Caco-2 (cell line): ENCODE results near the gene HAPSTR1. TPM values are rescaled to one million over a fixed set of nuclear protein-coding genes. Genes with fewer than 3 reads are reported as not detected.

Experiments used
- BruUV-seq: library from RNA; stranded (reverse); fragments of 400-500 nt; replicated peaks from 2 replicates; lab custom pipeline; 2021; lab: Mats Ljungman, UMichigan
- CTCF ChIA-PET: fragments of 300-600 bp; sonication (Branson Sonifier 250); formaldehyde crosslinking; loops from one replicate; lab custom pipeline; 2022; ENCODE audit warnings: antibody characterized with exemption; lab: Charles Lee
- POLR2A ChIA-PET: fragments of 300-600 bp; sonication (Branson Sonifier 250); formaldehyde crosslinking; loops from one replicate; lab custom pipeline; 2022; ENCODE audit warnings: antibody characterized with exemption; lab: Charles Lee
- DNase-seq, 2 experiments: peaks; one replicate each; pipeline versions ENCODE4 v3.0.0 to v3.0.0-alpha.2; 2020 to 2022
- H3K27me3 ChIP-seq: replicated peaks from 2 replicates; pipeline ENCODE4 v1.6.0; 2011; ENCODE audit warnings: low read length; ENCODE audit not compliant: control insufficient read depth, insufficient read depth
- H3K36me3 ChIP-seq: 2 replicates; pipeline ENCODE4 v1.5.1; 2011; ENCODE audit warnings: low read length; ENCODE audit not compliant: control insufficient read depth, insufficient read depth
- H3K4me1 ChIP-seq: fragments of 250-450 bp; sonication (Bioruptor Pico); 2 replicates; pipeline ENCODE4 v1.5.1; 2020; ENCODE audit warnings: mild to moderate bottlenecking
- H3K4me3 ChIP-seq: 2 replicates; pipeline ENCODE4 v1.5.1; 2011; ENCODE audit warnings: low read depth, mild to moderate bottlenecking, control low read depth, low read length
- H3K9me3 ChIP-seq: fragments of 250-450 bp; sonication (Bioruptor Pico); 2 replicates; pipeline ENCODE4 v1.5.1; 2020; ENCODE audit warnings: mild to moderate bottlenecking, moderate library complexity
- H3K27ac Mint-ChIP-seq: one replicate; pipeline ENCODE4 v1.8.0; 2022; ENCODE audit warnings: mixed read lengths; ENCODE audit not compliant: unreplicated experiment
- H3K27me3 Mint-ChIP-seq: one replicate; pipeline ENCODE4 v1.8.0; 2022; ENCODE audit warnings: mixed read lengths; ENCODE audit not compliant: insufficient read depth, unreplicated experiment
- H3K36me3 Mint-ChIP-seq: one replicate; pipeline ENCODE4 v1.8.0; 2022; ENCODE audit warnings: mild to moderate bottlenecking, mixed read lengths; ENCODE audit not compliant: insufficient read depth, unreplicated experiment
- H3K4me1 Mint-ChIP-seq: one replicate; pipeline ENCODE4 v1.8.0; 2022; ENCODE audit warnings: low read depth, mixed read lengths; ENCODE audit not compliant: unreplicated experiment
- H3K4me3 Mint-ChIP-seq: one replicate; pipeline ENCODE4 v1.8.0; 2022; ENCODE audit warnings: mild to moderate bottlenecking, moderate library complexity, mixed read lengths; ENCODE audit not compliant: unreplicated experiment
- H3K9me3 Mint-ChIP-seq: one replicate; pipeline ENCODE4 v1.8.0; 2022; ENCODE audit warnings: mixed read lengths; ENCODE audit not compliant: unreplicated experiment
- intact Hi-C: fragments of 100-400 bp; cut with micrococcal nuclease; formaldehyde crosslinking; loops from one replicate; pipeline ENCODE4 v1.10.0; 2022; ENCODE audit not compliant: unreplicated experiment
- total RNA-seq: library from RNA; stranded (reverse); gene quantifications from 2 replicates; pipeline ENCODE4 v1.2.3, GENCODE V29; 2022
- TF ChIP-seq, protein P1 (sequence below), 2 experiments: fragments of 200-600 bp in 1 of 2; IDR thresholded peaks; 1 replicate in 1 of 2; 2 replicates in 1 of 2; pipeline versions ENCODE4 v1.5.1 to v1.8.0; 2011 to 2022; ENCODE audit warnings: antibody characterized with exemption in 1 of 2, control low read depth in 1 of 2, inconsistent platforms in 1 of 2, low read depth in 1 of 2, low read length in 1 of 2, mild to moderate bottlenecking in 1 of 2, moderate library complexity in 1 of 2; ENCODE audit not compliant: insufficient read depth in 1 of 2, severe bottlenecking in 1 of 2, unreplicated experiment in 1 of 2

Gene HAPSTR1
- total RNA-seq, 1 experiment from 2014 or later: 47.1 TPM

GRCh38 chr16:9058211-9058610 lies 33.2 kb upstream of the HAPSTR1 start:
- ChIA-PET CTCF (no interaction called here), POLR2A (no interaction called here)
- no peaks in the 10 kb centered on the region for H3K27me3 ChIP-seq
- Mint-ChIP-seq H3K27me3 (peaks cover 3% of the 10 kb centered on the region), H3K27ac (no peak overlapping the region), H3K4me3 (no peak overlapping the region), H3K36me3 (no peaks in the 10 kb centered on the region), H3K9me3 (no peaks in the 10 kb centered on the region), H3K4me1 (no peaks in the 10 kb centered on the region)
- H3K4me3 ChIP-seq: no peak overlapping the region
- no peaks in the 10 kb centered on the region for H3K36me3 ChIP-seq
- no peaks in the 10 kb centered on the region for H3K9me3 ChIP-seq
- TF ChIP-seq, protein P1, sequence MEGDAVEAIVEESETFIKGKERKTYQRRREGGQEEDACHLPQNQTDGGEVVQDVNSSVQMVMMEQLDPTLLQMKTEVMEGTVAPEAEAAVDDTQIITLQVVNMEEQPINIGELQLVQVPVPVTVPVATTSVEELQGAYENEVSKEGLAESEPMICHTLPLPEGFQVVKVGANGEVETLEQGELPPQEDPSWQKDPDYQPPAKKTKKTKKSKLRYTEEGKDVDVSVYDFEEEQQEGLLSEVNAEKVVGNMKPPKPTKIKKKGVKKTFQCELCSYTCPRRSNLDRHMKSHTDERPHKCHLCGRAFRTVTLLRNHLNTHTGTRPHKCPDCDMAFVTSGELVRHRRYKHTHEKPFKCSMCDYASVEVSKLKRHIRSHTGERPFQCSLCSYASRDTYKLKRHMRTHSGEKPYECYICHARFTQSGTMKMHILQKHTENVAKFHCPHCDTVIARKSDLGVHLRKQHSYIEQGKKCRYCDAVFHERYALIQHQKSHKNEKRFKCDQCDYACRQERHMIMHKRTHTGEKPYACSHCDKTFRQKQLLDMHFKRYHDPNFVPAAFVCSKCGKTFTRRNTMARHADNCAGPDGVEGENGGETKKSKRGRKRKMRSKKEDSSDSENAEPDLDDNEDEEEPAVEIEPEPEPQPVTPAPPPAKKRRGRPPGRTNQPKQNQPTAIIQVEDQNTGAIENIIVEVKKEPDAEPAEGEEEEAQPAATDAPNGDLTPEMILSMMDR (IDR thresholded peaks at IDR 0.05; ENCODE audit: insufficient read depth in 1 of 2, low read depth in 1 of 2, low read length in 1 of 2, severe bottlenecking in 1 of 2, unreplicated experiment in 1 of 2): no peak
- no peak for DNase-seq
- BruUV-seq: no TSS peak
- H3K4me1 ChIP-seq: no peaks in the 10 kb centered on the region
- intact Hi-C loops: no loop called here

DNA sequence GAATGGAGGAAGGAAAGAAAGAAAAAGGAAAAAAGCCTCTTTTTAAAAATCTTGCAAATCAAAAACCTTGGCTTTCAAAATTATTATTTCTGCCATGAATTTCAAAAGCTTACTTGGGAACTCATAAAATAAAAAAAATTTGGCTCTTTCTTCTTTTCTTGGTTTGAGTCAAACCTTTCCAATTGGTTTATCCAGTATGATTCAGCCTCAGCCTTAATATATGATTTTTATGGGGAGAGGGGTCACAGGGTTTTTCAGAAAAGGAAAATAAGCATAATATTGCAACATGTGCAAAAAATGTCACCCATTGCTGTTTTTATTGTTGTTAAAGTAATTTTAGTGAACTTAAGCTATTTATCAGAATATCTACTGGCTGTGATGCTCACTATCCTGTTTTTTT lies 31.2 kb upstream of the HAPSTR1 start:
- Histone ChIP-seq H3K4me3 (no peak overlapping the region), H3K36me3 (no peaks in the 10 kb centered on the region), H3K9me3 (no peaks in the 10 kb centered on the region), H3K4me1 (no peaks in the 10 kb centered on the region), H3K27me3 (no peaks in the 10 kb centered on the region)
- ChIA-PET POLR2A (no interaction called here), CTCF (no interaction called here)
- H3K9me3 Mint-ChIP-seq: no peaks in the 10 kb centered on the region
- TF ChIP-seq, protein P1 (IDR thresholded peaks at IDR 0.05; ENCODE audit: insufficient read depth in 1 of 2, low read depth in 1 of 2, low read length in 1 of 2, severe bottlenecking in 1 of 2, unreplicated experiment in 1 of 2): no peak
- intact Hi-C loops: no loop called here
- DNase-seq: no peak
- H3K4me3 Mint-ChIP-seq: no peak overlapping the region
- H3K27ac Mint-ChIP-seq: no peak overlapping the region
- H3K27me3 Mint-ChIP-seq: peaks cover 3% of the 10 kb centered on the region
- no peaks in the 10 kb centered on the region for H3K4me1 Mint-ChIP-seq
- no peaks in the 10 kb centered on the region for H3K36me3 Mint-ChIP-seq
- BruUV-seq: no TSS peak

DNA sequence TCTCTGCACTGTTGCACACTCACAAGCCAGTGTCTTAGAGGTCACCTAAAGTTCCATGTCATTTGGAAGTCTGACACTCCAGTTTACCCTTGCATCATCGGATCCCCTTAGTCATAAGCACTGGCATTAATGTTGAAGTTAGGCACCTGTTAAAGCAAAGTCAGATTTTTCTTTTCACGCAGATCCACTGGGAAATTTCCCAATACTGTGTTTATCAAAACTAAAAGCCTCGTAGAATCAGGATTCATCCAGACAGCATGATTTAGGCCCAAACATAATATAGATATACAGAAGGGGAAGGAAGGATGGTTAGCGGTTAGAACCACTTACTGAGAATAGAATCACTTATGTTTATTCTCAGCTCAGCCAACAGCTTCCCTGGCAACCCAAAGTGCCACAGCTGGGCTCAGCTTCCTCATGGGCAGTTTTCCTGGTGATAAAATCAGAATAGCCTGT lies 30.1 kb upstream of the HAPSTR1 start:
- no peak for DNase-seq
- H3K27me3 Mint-ChIP-seq: peaks cover 3% of the 10 kb centered on the region
- TF ChIP-seq, protein P1 (IDR thresholded peaks at IDR 0.05; ENCODE audit: insufficient read depth in 1 of 2, low read depth in 1 of 2, low read length in 1 of 2, severe bottlenecking in 1 of 2, unreplicated experiment in 1 of 2): no peak
- no peaks in the 10 kb centered on the region for H3K4me1 Mint-ChIP-seq
- no peaks in the 10 kb centered on the region for H3K9me3 Mint-ChIP-seq
- Histone ChIP-seq H3K36me3 (no peaks in the 10 kb centered on the region), H3K4me1 (no peaks in the 10 kb centered on the region), H3K27me3 (no peaks in the 10 kb centered on the region), H3K4me3 (no peak overlapping the region), H3K9me3 (no peaks in the 10 kb centered on the region)
- intact Hi-C loops: no loop called here
- no peak overlapping the region for H3K4me3 Mint-ChIP-seq
- no peak overlapping the region for H3K27ac Mint-ChIP-seq
- no peaks in the 10 kb centered on the region for H3K36me3 Mint-ChIP-seq
- POLR2A ChIA-PET: no interaction called here
- no TSS peak for BruUV-seq
- CTCF ChIA-PET: no interaction called here
